SU-DHL-6 (cell line): ENCODE data around the gene CMTM5.

Experiments used
- CTCF ChIP-seq: fragments of 200-600 bp; sonication (generic); IDR thresholded peaks from one replicate; pipeline ENCODE4 v1.5.1; 2017; ENCODE audit warnings: antibody characterized with exemption, mild to moderate bottlenecking, low read length, moderate library complexity; ENCODE audit not compliant: insufficient read depth, poor library complexity, severe bottlenecking
- EZH2phosphoT487 ChIP-seq: fragments of 200-600 bp; sonication (generic), shearing (Covaris generic); conservative IDR thresholded peaks from 2 replicates; pipeline ENCODE4 v1.6.1; 2018; ENCODE audit warnings: mild to moderate bottlenecking, antibody characterized with exemption, low read length, moderate library complexity, mixed read lengths

GRCh38 chr14:23408307-23408630 is 31.4 kb downstream of the CMTM5 start:
- TF ChIP-seq CTCF (no peak), EZH2phosphoT487 (no peak)
